ENCODE measurements around the gene ZER1. TPM values are rescaled to one million over a fixed set of nuclear protein-coding genes. Genes with fewer than 3 reads are reported as not detected.

The ZER1 gene
- total RNA-seq, 2 donors from 2014 or later, result 25.7 to 41.9 TPM

GRCh38 chr9:128718475-128718874, 53.3 kb downstream of the ZER1 start:
- no peak for ATAC-seq
- no peaks in the 10 kb centered on the region for H3K36me3 ChIP-seq (replicated peaks in 1 of 2; ENCODE audit: insufficient read depth in 1 of 2, low read depth in 2 of 2)
- peaks cover 8% of the 10 kb centered on the region for H3K4me1 ChIP-seq
- intact Hi-C loops (cut with DNase I), result no loop called here
- no peaks in the 10 kb centered on the region for H3K27me3 ChIP-seq
- TF ChIP-seq, protein P1, sequence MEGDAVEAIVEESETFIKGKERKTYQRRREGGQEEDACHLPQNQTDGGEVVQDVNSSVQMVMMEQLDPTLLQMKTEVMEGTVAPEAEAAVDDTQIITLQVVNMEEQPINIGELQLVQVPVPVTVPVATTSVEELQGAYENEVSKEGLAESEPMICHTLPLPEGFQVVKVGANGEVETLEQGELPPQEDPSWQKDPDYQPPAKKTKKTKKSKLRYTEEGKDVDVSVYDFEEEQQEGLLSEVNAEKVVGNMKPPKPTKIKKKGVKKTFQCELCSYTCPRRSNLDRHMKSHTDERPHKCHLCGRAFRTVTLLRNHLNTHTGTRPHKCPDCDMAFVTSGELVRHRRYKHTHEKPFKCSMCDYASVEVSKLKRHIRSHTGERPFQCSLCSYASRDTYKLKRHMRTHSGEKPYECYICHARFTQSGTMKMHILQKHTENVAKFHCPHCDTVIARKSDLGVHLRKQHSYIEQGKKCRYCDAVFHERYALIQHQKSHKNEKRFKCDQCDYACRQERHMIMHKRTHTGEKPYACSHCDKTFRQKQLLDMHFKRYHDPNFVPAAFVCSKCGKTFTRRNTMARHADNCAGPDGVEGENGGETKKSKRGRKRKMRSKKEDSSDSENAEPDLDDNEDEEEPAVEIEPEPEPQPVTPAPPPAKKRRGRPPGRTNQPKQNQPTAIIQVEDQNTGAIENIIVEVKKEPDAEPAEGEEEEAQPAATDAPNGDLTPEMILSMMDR (IDR thresholded peaks at IDR 0.05), result no peak
- TF ChIP-seq POLR2A (IDR thresholded peaks at IDR 0.05), result no peak
- H3K4me3 ChIP-seq, result no peak overlapping the region
- 30 to 39% methylated on average over 5 of the region's 5 CpGs for WGBS, 2 donors
- no peak for DNase-seq
- H3K9me3 ChIP-seq, result no peaks in the 10 kb centered on the region
- no peak overlapping the region for H3K27ac ChIP-seq

DNA sequence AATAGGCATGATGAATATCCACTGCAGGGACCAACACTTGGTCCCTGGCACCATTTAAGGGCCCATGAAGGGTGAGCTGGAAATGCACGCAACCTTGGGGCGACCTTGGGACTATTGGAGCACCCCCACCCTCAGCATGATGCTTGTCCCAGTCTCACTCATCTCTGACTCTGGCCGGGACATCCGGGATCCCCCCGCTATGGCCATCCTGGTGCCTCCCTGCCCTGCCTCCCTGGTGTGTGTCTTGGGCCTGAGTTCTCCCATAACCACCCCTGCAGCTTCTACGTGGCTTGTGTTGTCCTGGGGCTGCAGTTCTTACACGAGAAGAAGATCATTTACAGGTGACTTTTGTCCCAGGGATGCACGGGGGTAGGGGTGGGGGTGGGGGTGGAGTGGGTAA, 53.7 kb downstream of the ZER1 start:
- no peak for ATAC-seq

GRCh38 chr9:128716581-128717254, 55.0 kb downstream of the ZER1 start:
- H3K27ac ChIP-seq, result no peak overlapping the region
- no peak overlapping the region for H3K4me3 ChIP-seq
- H3K9me3 ChIP-seq, result no peaks in the 10 kb centered on the region
- WGBS, 2 donors, result 85 to 90% methylated on average over 7 of the region's 7 CpGs
- H3K36me3 ChIP-seq (replicated peaks in 1 of 2; ENCODE audit: insufficient read depth in 1 of 2, low read depth in 2 of 2), result no peaks in the 10 kb centered on the region
- no peaks in the 10 kb centered on the region for H3K4me1 ChIP-seq
- intact Hi-C loops (cut with DNase I), result no loop called here
- ATAC-seq (no peak), DNase-seq (no peak)
- TF ChIP-seq, protein P1 (IDR thresholded peaks at IDR 0.05), result no peak
- TF ChIP-seq POLR2A (IDR thresholded peaks at IDR 0.05), result no peak
- H3K27me3 ChIP-seq, result no peaks in the 10 kb centered on the region

More for the DNA sequence above, 53.7 kb downstream of the ZER1 start:
- Histone ChIP-seq H3K4me3 (no peak overlapping the region), H3K27ac (no peak overlapping the region), H3K27me3 (no peaks in the 10 kb centered on the region), H3K9me3 (no peaks in the 10 kb centered on the region), H3K36me3 (replicated peaks in 1 of 2; ENCODE audit: insufficient read depth in 1 of 2, low read depth in 2 of 2) (no peaks in the 10 kb centered on the region), H3K4me1 (peaks cover 4% of the 10 kb centered on the region)
- 0 to 66% methylated on average over 1 to 8 of the region's 8 CpGs for WGBS, 2 donors
- DNase-seq, result no peak
- TF ChIP-seq, protein P1 (IDR thresholded peaks at IDR 0.05), result no peak
- no peak for TF ChIP-seq POLR2A (IDR thresholded peaks at IDR 0.05)
- intact Hi-C loops (cut with DNase I), result no loop called here

DNA sequence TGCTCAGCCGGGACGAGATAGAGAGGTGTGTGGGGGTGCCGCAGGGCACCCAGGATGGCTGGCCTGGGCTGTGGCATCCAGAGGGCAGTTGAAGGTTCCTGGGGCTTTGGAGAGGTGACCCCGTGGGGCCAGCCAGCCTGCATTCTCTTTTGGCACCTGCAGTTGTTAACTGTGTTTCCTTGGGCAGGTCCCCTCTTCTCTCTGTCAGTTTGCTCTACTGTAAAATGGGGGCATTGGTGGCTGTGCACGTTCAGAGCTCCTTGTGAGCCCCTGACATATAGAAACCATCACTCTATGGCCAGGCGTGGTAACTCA, 56.3 kb downstream of the ZER1 start:
- Histone ChIP-seq H3K27me3 (no peaks in the 10 kb centered on the region), H3K27ac (no peak overlapping the region), H3K4me3 (no peak overlapping the region), H3K4me1 (no peaks in the 10 kb centered on the region), H3K36me3 (replicated peaks in 1 of 2; ENCODE audit: insufficient read depth in 1 of 2, low read depth in 2 of 2) (no peaks in the 10 kb centered on the region), H3K9me3 (no peaks in the 10 kb centered on the region)
- intact Hi-C loops (cut with DNase I), result no loop called here
- TF ChIP-seq, protein P1 (IDR thresholded peaks at IDR 0.05), result no peak
- no peak for TF ChIP-seq POLR2A (IDR thresholded peaks at IDR 0.05)
- ATAC-seq (no peak), DNase-seq (peak in 1 of 4 donors; percentile 2)
- 81 to 92% methylated on average over 3 to 6 of the region's 6 CpGs for WGBS, 2 donors

Data from body of pancreas (tissue), 4 donors.